GM23338 (cell line): ENCODE measurements around the gene GRIA3. TPM values are rescaled to one million over a fixed set of nuclear protein-coding genes. Genes with fewer than 3 reads are reported as not detected.

ENCODE experiments used
- ATAC-seq: fragments of 200-7000 bp; cut with Tn5 transposase; 3 replicates; pipeline ENCODE4 v1.9.1; 2020
- DNase-seq: peaks from one replicate; pipeline ENCODE4 v3.0.0-alpha.2; 2015; ENCODE audit warnings: low spot score
- H2AFZ ChIP-seq: fragments of 200-600 bp; sonication (generic); 2 replicates; pipeline ENCODE4 v1.8.0; 2016; ENCODE audit warnings: antibody characterized with exemption, mild to moderate bottlenecking, moderate library complexity
- H3F3A ChIP-seq: fragments of 200-600 bp; sonication (generic); replicated peaks from 2 replicates; pipeline ENCODE4 v1.8.0; 2017; ENCODE audit warnings: antibody characterized with exemption, mixed run types, low read depth
- H3K27ac ChIP-seq: fragments of 200-600 bp; sonication (generic); 2 replicates; pipeline ENCODE4 v1.6.1; 2016; ENCODE audit warnings: low read depth
- H3K27me3 ChIP-seq: fragments of 200-600 bp; sonication (generic); 2 replicates; pipeline ENCODE4 v1.8.0; 2016; ENCODE audit warnings: mild to moderate bottlenecking, mixed run types, moderate library complexity; ENCODE audit not compliant: insufficient read depth
- H3K36me3 ChIP-seq: fragments of 200-600 bp; sonication (generic); 2 replicates; pipeline ENCODE4 v1.8.0; 2016; ENCODE audit warnings: mild to moderate bottlenecking; ENCODE audit not compliant: insufficient read depth
- H3K4me1 ChIP-seq: fragments of 200-600 bp; sonication (generic); 2 replicates; pipeline ENCODE4 v1.8.0; 2016; ENCODE audit warnings: mild to moderate bottlenecking, moderate library complexity; ENCODE audit not compliant: insufficient read depth
- H3K4me2 ChIP-seq: fragments of 200-600 bp; sonication (generic); 2 replicates; pipeline ENCODE4 v1.7.1; 2017; ENCODE audit warnings: mixed run types
- H3K4me3 ChIP-seq: fragments of 200-600 bp; sonication (generic); 2 replicates; pipeline ENCODE4 v1.6.1; 2016; ENCODE audit warnings: mixed run types
- H3K79me2 ChIP-seq: fragments of 200-600 bp; sonication (generic); replicated peaks from 2 replicates; pipeline ENCODE4 v1.8.0; 2017; ENCODE audit warnings: mild to moderate bottlenecking; ENCODE audit not compliant: insufficient read depth
- H3K9me2 ChIP-seq: fragments of 200-600 bp; sonication (generic); 2 replicates; pipeline ENCODE4 v1.8.0; 2017; ENCODE audit not compliant: insufficient read depth
- H4K20me1 ChIP-seq: fragments of 200-600 bp; sonication (generic); replicated peaks from 2 replicates; pipeline ENCODE4 v1.8.0; 2017; ENCODE audit warnings: mild to moderate bottlenecking; ENCODE audit not compliant: insufficient read depth
- H3K27ac Mint-ChIP-seq: 2 replicates; pipeline ENCODE4 v1.8.0; 2020; ENCODE audit warnings: inconsistent platforms, mild to moderate bottlenecking, moderate library complexity, mixed read lengths
- H3K27me3 Mint-ChIP-seq: 3 replicates; pipeline ENCODE4 v1.8.0; 2022; ENCODE audit warnings: low read depth, mild to moderate bottlenecking, moderate library complexity, mixed read lengths, inconsistent platforms; ENCODE audit not compliant: insufficient read depth, poor library complexity
- H3K36me3 Mint-ChIP-seq: 3 replicates; pipeline ENCODE4 v1.8.0; 2021; ENCODE audit warnings: low read depth, mild to moderate bottlenecking, inconsistent platforms, moderate library complexity, mixed read lengths
- H3K4me1 Mint-ChIP-seq: 3 replicates; pipeline ENCODE4 v1.8.0; 2020; ENCODE audit warnings: mild to moderate bottlenecking, inconsistent platforms, mixed read lengths
- H3K4me3 Mint-ChIP-seq: 3 replicates; pipeline ENCODE4 v1.8.0; 2021; ENCODE audit warnings: moderate library complexity, mild to moderate bottlenecking, inconsistent platforms, mixed read lengths
- H3K9me3 Mint-ChIP-seq: 3 replicates; pipeline ENCODE4 v1.8.0; 2020; ENCODE audit warnings: moderate library complexity, mild to moderate bottlenecking, inconsistent platforms, mixed read lengths
- CREB1 ChIP-seq: fragments of 250-450 bp; sonication (Bioruptor Pico); IDR thresholded peaks from 2 replicates; pipeline ENCODE4 v1.5.0; 2020; ENCODE audit warnings: low read depth, mild to moderate bottlenecking, moderate library complexity
- CTCF ChIP-seq, 2 experiments: fragments of 200-600 bp in 1 of 2; sonication (generic) in 1 of 2; conservative IDR thresholded peaks; 2 replicates each; pipeline versions ENCODE4 v1.5.1 to v1.6.1; 2016 to 2017; ENCODE audit warnings: antibody characterized with exemption in 2 of 2, low read depth in 2 of 2, mild to moderate bottlenecking in 2 of 2, moderate library complexity in 1 of 2
- ETS1 ChIP-seq: IDR thresholded peaks from 2 replicates; pipeline ENCODE4 v1.6.1; 2016; ENCODE audit warnings: antibody characterized with exemption
- EZH2 ChIP-seq: fragments of 200-600 bp; sonication (generic); IDR thresholded peaks from one replicate; pipeline ENCODE4 v1.8.0; 2017; ENCODE audit warnings: antibody characterized with exemption, mild to moderate bottlenecking, low read depth; ENCODE audit not compliant: unreplicated experiment
- EZH2phosphoT487 ChIP-seq: fragments of 200-600 bp; sonication (generic); IDR thresholded peaks from one replicate; pipeline ENCODE4 v1.8.1; 2018; ENCODE audit warnings: antibody characterized with exemption; ENCODE audit not compliant: unreplicated experiment
- NANOG ChIP-seq: IDR thresholded peaks from 2 replicates; pipeline ENCODE4 v1.6.1; 2016; ENCODE audit warnings: antibody characterized with exemption, borderline replicate concordance
- REST ChIP-seq: IDR thresholded peaks from one replicate; pipeline ENCODE4 v1.6.1; 2018; ENCODE audit warnings: antibody characterized with exemption; ENCODE audit not compliant: unreplicated experiment
- STAT1 ChIP-seq: IDR thresholded peaks from one replicate; pipeline ENCODE4 v1.6.1; 2016; ENCODE audit warnings: antibody characterized with exemption; ENCODE audit not compliant: unreplicated experiment
- ZNF331 ChIP-seq: fragments of 250-450 bp; sonication (Bioruptor Pico); IDR thresholded peaks from 2 replicates; pipeline ENCODE4 v1.5.0; 2020; ENCODE audit warnings: low read depth, mild to moderate bottlenecking, moderate library complexity
- polyA plus RNA-seq: library from polyadenylated mRNA; unstranded; fragments of >200 nt; fragmentation: Nextera tagmentation; extraction: Ambion mirVana; gene quantifications from 2 replicates; pipeline ENCODE4 v1.2.1, GENCODE V29; 2016
- total RNA-seq: library from RNA; depleted of rRNA; stranded (reverse); fragments of >200 nt; shearing (Covaris generic); gene quantifications from 2 replicates; pipeline ENCODE4 v1.2.3, GENCODE V29; 2014

Gene GRIA3
- total and polyA plus RNA-seq, 2 experiments from 2014 or later: 2.7 to 5.6 TPM

DNA sequence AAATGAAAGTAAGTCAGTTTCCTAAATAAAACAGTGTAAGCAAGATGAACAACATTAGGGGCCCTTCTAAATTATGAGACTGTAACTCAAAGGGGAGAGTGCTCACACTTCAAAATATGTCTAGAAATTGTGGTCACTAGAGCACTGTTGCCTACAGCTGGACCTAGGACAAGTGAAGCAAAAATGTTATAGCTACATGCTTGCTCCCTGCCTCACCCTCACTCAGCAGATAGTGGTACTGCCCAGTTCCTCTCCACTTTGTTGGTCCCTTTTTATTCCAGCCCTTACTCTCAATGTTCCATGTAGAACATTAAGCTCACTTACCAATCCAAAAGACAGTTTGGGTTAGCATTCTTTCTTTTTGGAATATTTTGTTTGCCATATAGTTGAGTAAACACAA lies 147.3 kb downstream of the GRIA3 start (continued):
- TF ChIP-seq CTCF (conservative IDR thresholded peaks at IDR 0.05; ENCODE audit: low read depth in 2 of 2) (no peak), STAT1 (no peak), REST (no peak), EZH2phosphoT487 (no peak), ETS1 (no peak), NANOG (no peak), CREB1 (CRISPR knock-in tag) (no peak), EZH2 (no peak)

DNA sequence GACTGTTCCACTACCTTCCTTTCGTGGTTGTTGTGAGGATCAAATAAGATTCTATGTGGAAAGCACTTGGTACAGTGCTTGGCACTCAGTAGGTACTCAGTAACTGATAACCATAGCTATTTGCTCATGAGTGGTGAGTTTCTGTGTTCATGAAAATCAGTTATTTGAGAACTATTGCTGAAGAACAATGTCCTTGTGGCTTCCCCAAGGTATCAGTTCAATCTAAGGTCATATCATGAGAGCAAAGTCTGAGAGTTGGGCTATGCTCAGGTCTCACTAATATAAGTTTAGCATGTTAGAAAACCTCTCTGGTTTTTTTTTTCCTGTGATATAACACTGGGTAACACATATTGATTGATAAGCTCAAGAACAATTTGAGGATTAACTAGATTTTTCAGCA lies 147.8 kb downstream of the GRIA3 start:
- Histone ChIP-seq H3K4me1 (no peaks in the 10 kb centered on the region), H3K27me3 (no peaks in the 10 kb centered on the region), H3K4me3 (no peak overlapping the region), H3K9me2 (no peaks in the 10 kb centered on the region), H4K20me1 (no peaks in the 10 kb centered on the region), H3F3A (no peaks in the 10 kb centered on the region), H3K4me2 (no peak overlapping the region), H3K79me2 (no peaks in the 10 kb centered on the region), H3K36me3 (no peaks in the 10 kb centered on the region), H2AFZ (no peak overlapping the region), H3K27ac (no peak overlapping the region)
- H3K27ac Mint-ChIP-seq: no peak overlapping the region
- no peaks in the 10 kb centered on the region for H3K27me3 Mint-ChIP-seq
- H3K4me3 Mint-ChIP-seq: no peak overlapping the region
- no peak for ATAC-seq
- H3K4me1 Mint-ChIP-seq: peaks cover 2% of the 10 kb centered on the region; the same call in 1 of the 3 replicates
- TF ChIP-seq ZNF331 (CRISPR knock-in tag): no peak
- DNase-seq: no peak
- H3K9me3 Mint-ChIP-seq: no peaks in the 10 kb centered on the region
- H3K36me3 Mint-ChIP-seq: no peaks in the 10 kb centered on the region
